HepG2 (cell line): Measurements from ENCODE around the gene ACSF3. TPM values are rescaled to one million over a fixed set of nuclear protein-coding genes. Genes with fewer than 3 reads are reported as not detected.

Experiments used
- EP300 ChIP-seq, 3 experiments: sonication (generic) in 1 of 3; formaldehyde crosslinking in 1 of 3; IDR thresholded peaks; 2 replicates each; pipeline versions ENCODE4 v1.5.1 to v1.6.1; 2011 to 2020; ENCODE audit warnings: low read depth in 2 of 3, low read length in 2 of 3, borderline replicate concordance in 1 of 3, improper control_type of control experiment in 1 of 3, mild to moderate bottlenecking in 1 of 3, missing genetic modification reagents in 1 of 3, moderate library complexity in 1 of 3
- GZF1 ChIP-seq: sonication (generic); formaldehyde crosslinking; IDR thresholded peaks from 2 replicates; pipeline ENCODE4 v1.5.1; 2020; ENCODE audit warnings: mild to moderate bottlenecking, missing genetic modification reagents
- HNF4A ChIP-seq: sonication (generic); formaldehyde crosslinking; IDR thresholded peaks from 2 replicates; pipeline ENCODE4 v1.4.0; 2020; ENCODE audit warnings: missing genetic modification reagents
- IRF9 ChIP-seq: sonication (generic); formaldehyde crosslinking; IDR thresholded peaks from 2 replicates; pipeline ENCODE4 v1.8.0; 2022; ENCODE audit warnings: missing genetic modification reagents, mild to moderate bottlenecking, borderline replicate concordance
- KMT2B ChIP-seq: IDR thresholded peaks from 2 replicates; pipeline ENCODE4 v1.6.1; 2016; ENCODE audit warnings: missing genetic modification reagents, missing compliant biosample characterization
- MLX ChIP-seq: IDR thresholded peaks from 2 replicates; pipeline ENCODE4 v1.6.1; 2016
- NR2C2 ChIP-seq: sonication (generic); formaldehyde crosslinking; IDR thresholded peaks from 2 replicates; pipeline ENCODE4 v1.4.0; 2020; ENCODE audit warnings: missing genetic modification reagents, mild to moderate bottlenecking, moderate library complexity, borderline replicate concordance
- PRMT3 ChIP-seq: sonication (generic); formaldehyde crosslinking; IDR thresholded peaks from 2 replicates; pipeline ENCODE4 v1.8.1; 2022; ENCODE audit warnings: low read depth, mild to moderate bottlenecking, moderate library complexity, missing genetic modification reagents, borderline replicate concordance
- RARG ChIP-seq: sonication (generic); formaldehyde crosslinking; IDR thresholded peaks from 2 replicates; pipeline ENCODE4 v1.4.0; 2020; ENCODE audit warnings: low read depth, mild to moderate bottlenecking, missing genetic modification reagents
- RBAK ChIP-seq: sonication (generic); formaldehyde crosslinking; IDR thresholded peaks from 2 replicates; pipeline ENCODE4 v1.5.1; 2020; ENCODE audit warnings: mild to moderate bottlenecking, missing genetic modification reagents
- SIX1 ChIP-seq: sonication (generic); formaldehyde crosslinking; IDR thresholded peaks from 2 replicates; pipeline ENCODE4 v1.4.0; 2020; ENCODE audit warnings: missing genetic modification reagents, borderline replicate concordance
- SOX6 ChIP-seq, 2 experiments: fragments of 450-650 bp in 1 of 2; sonication (generic) in 1 of 2; formaldehyde crosslinking in 1 of 2; IDR thresholded peaks; 2 replicates each; pipeline versions ENCODE4 v1.4.0 to v1.6.1; 2017 to 2020; ENCODE audit warnings: antibody characterized with exemption in 1 of 2, mild to moderate bottlenecking in 1 of 2, missing genetic modification reagents in 1 of 2
- STAT5B ChIP-seq: sonication (generic); formaldehyde crosslinking; IDR thresholded peaks from 2 replicates; pipeline ENCODE4 v1.4.0; 2020; ENCODE audit warnings: missing genetic modification reagents
- U2AF2 ChIP-seq: fragments of 200-400 bp; formaldehyde crosslinking; IDR thresholded peaks from 2 replicates; pipeline ENCODE4 v1.6.1; 2017; ENCODE audit warnings: low read depth, mild to moderate bottlenecking, low read length
- XBP1 ChIP-seq: sonication (generic); formaldehyde crosslinking; IDR thresholded peaks from 2 replicates; pipeline ENCODE4 v1.5.0; 2020; ENCODE audit warnings: missing genetic modification reagents
- ZNF224 ChIP-seq: sonication (generic); formaldehyde crosslinking; IDR thresholded peaks from 2 replicates; pipeline ENCODE4 v1.5.0; 2020; ENCODE audit warnings: mild to moderate bottlenecking, missing genetic modification reagents
- ZNF275 ChIP-seq: sonication (generic); formaldehyde crosslinking; IDR thresholded peaks from 2 replicates; pipeline ENCODE4 v1.8.0; 2022; ENCODE audit warnings: missing genetic modification reagents, mild to moderate bottlenecking, inconsistent platforms, borderline replicate concordance
- ZNF3 ChIP-seq: IDR thresholded peaks from 2 replicates; pipeline ENCODE4 v1.7.0; 2017; ENCODE audit warnings: inconsistent platforms
- ZNF383 ChIP-seq: sonication (generic); formaldehyde crosslinking; IDR thresholded peaks from 2 replicates; pipeline ENCODE4 v1.4.0; 2020; ENCODE audit warnings: missing genetic modification reagents, mild to moderate bottlenecking, borderline replicate concordance
- ZNF430 ChIP-seq: sonication (generic); formaldehyde crosslinking; IDR thresholded peaks from 2 replicates; pipeline ENCODE4 v1.9.0; 2021; ENCODE audit warnings: mild to moderate bottlenecking, missing genetic modification reagents
- ZNF446 ChIP-seq: sonication (generic); formaldehyde crosslinking; IDR thresholded peaks from 2 replicates; pipeline ENCODE4 v1.5.0; 2020; ENCODE audit warnings: mild to moderate bottlenecking, missing genetic modification reagents
- ZNF530 ChIP-seq: sonication (generic); formaldehyde crosslinking; IDR thresholded peaks from 2 replicates; pipeline ENCODE4 v1.5.0; 2020; ENCODE audit warnings: low read depth, mild to moderate bottlenecking, missing genetic modification reagents
- ZNF550 ChIP-seq: sonication (generic); formaldehyde crosslinking; IDR thresholded peaks from 2 replicates; pipeline ENCODE4 v1.4.0; 2020; ENCODE audit warnings: mild to moderate bottlenecking, missing genetic modification reagents, borderline replicate concordance
- ZNF589 ChIP-seq: sonication (generic); formaldehyde crosslinking; conservative IDR thresholded peaks from 2 replicates; pipeline ENCODE4 v1.8.0; 2022; ENCODE audit warnings: mild to moderate bottlenecking, moderate library complexity, missing genetic modification reagents
- ZNF607 ChIP-seq: sonication (generic); formaldehyde crosslinking; IDR thresholded peaks from 2 replicates; pipeline ENCODE4 v1.5.1; 2020; ENCODE audit warnings: missing genetic modification reagents, mild to moderate bottlenecking, borderline replicate concordance
- ZNF619 ChIP-seq: sonication (generic); formaldehyde crosslinking; IDR thresholded peaks from 2 replicates; pipeline ENCODE4 v1.4.0; 2020; ENCODE audit warnings: mild to moderate bottlenecking, missing genetic modification reagents
- ZNF674 ChIP-seq: sonication (generic); formaldehyde crosslinking; IDR thresholded peaks from 2 replicates; pipeline ENCODE4 v1.5.0; 2020; ENCODE audit warnings: low read depth, mild to moderate bottlenecking, missing genetic modification reagents
- ZNF766 ChIP-seq: sonication (generic); formaldehyde crosslinking; IDR thresholded peaks from 2 replicates; pipeline ENCODE4 v1.5.0; 2020; ENCODE audit warnings: missing genetic modification reagents, borderline replicate concordance
- ZNF768 ChIP-seq: sonication (generic); formaldehyde crosslinking; IDR thresholded peaks from 2 replicates; pipeline ENCODE4 v1.4.0; 2020; ENCODE audit warnings: missing genetic modification reagents
- ZNF816 ChIP-seq: sonication (generic); formaldehyde crosslinking; IDR thresholded peaks from 2 replicates; pipeline ENCODE4 v1.8.0; 2022; ENCODE audit warnings: missing genetic modification reagents, mild to moderate bottlenecking, borderline replicate concordance
- polyA plus RNA-seq, 8 experiments: library from polyadenylated mRNA; depleted of rRNA in 3 of 8; stranded (reverse) in 7 of 8; unstranded in 1 of 8; fragments of >200 nt; fragmentation: Illumina TruSeq in 4 of 8; extraction: Trizol in 4 of 8; gene quantifications; 2 replicates each; pipeline versions ENCODE4 v1.2.1 to v1.2.3, GENCODE V29; 2011 to 2016; ENCODE audit warnings: low read depth in 4 of 8, missing spikeins in 1 of 8, mixed read lengths in 1 of 8; ENCODE audit not compliant: insufficient read depth in 1 of 8
- total RNA-seq, 5 experiments: library from RNA; depleted of rRNA; stranded (reverse); fragments of >200 nt; fragmentation: Illumina TruSeq; extraction: Trizol; gene quantifications; 2 replicates each; pipeline ENCODE4 v1.2.3, GENCODE V29; 2016; ENCODE audit warnings: low read depth in 1 of 5

ACSF3 gene
- total and polyA plus RNA-seq, 2 of the 13 experiments (the other 11 are each of a cell fraction or from before 2014, with no cell fraction given): 14.9 to 30.6 TPM

- TF ChIP-seq GZF1 (no peak; the same call in 1 of the 2 replicates), ZNF3 (CRISPR knock-in tag) (no peak), PRMT3 (CRISPR knock-in tag) (no peak), ZNF674 (CRISPR knock-in tag) (no peak), ZNF550 (CRISPR knock-in tag) (no peak), ZNF430 (CRISPR knock-in tag) (no peak), ZNF768 (CRISPR knock-in tag) (no peak), RARG (CRISPR knock-in tag) (no peak), ZNF766 (peak; percentile 52; the same call in 1 of the 2 replicates), EP300 (IDR thresholded peaks at IDR 0.05; ENCODE audit: low read depth in 2 of 2, low read length in 2 of 2) (no peak), EP300 (CRISPR knock-in tag; IDR thresholded peaks at IDR 0.05; ENCODE audit: borderline replicate concordance) (peak; percentile 6; the same call in 1 of the 2 replicates), NR2C2 (CRISPR knock-in tag) (no peak), IRF9 (CRISPR knock-in tag) (peak; percentile 60; the same call in 1 of the 2 replicates), XBP1 (CRISPR knock-in tag) (no peak), U2AF2 (no peak), ZNF224 (CRISPR knock-in tag) (0 out of 2 replicates have a peak, but pooled peaks have one; percentile 41), SIX1 (CRISPR knock-in tag) (no peak), RBAK (CRISPR knock-in tag) (no peak), KMT2B (CRISPR knock-in tag) (no peak), ZNF446 (CRISPR knock-in tag) (peak; percentile 93), SOX6 (IDR thresholded peaks at IDR 0.05) (no peak), SOX6 (CRISPR knock-in tag; IDR thresholded peaks at IDR 0.05) (no peak), MLX (CRISPR knock-in tag) (peak; percentile 59; the same call in 1 of the 2 replicates), ZNF619 (CRISPR knock-in tag) (no peak), ZNF383 (CRISPR knock-in tag) (no peak), ZNF530 (CRISPR knock-in tag) (no peak), ZNF607 (peak; percentile 65; the same call in 1 of the 2 replicates), ZNF275 (CRISPR knock-in tag) (no peak), HNF4A (CRISPR knock-in tag) (no peak), ZNF589 (peak; percentile 70; the same call in 1 of the 2 replicates), STAT5B (CRISPR knock-in tag) (no peak), ZNF816 (no peak)
Observed at GRCh38 chr16:89090182-89090630, 3.4 kb upstream of the ACSF3 start (continued).
